ENCODE results near the gene AQP4.

DNA sequence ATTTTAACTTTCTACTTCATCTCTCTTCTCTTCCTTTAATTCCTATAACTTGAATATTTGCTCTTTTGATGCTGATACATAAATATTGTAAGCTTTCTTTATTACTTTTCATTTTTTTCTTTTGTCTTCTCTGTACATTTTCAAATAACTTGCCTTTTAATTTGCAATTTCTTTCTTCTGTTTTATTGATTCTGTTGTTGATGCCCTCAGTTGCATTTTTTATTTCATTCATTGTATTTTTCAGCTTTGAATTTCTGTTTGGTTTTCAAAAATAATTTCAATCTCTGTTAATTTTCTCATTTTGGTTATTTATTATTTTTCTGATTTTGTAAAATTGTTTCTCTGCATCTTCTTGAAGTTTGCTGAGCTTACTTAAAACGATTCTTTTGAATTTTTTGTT, 47.0 kb downstream of the AQP4 start:
- TF ChIP-seq, protein P1, sequence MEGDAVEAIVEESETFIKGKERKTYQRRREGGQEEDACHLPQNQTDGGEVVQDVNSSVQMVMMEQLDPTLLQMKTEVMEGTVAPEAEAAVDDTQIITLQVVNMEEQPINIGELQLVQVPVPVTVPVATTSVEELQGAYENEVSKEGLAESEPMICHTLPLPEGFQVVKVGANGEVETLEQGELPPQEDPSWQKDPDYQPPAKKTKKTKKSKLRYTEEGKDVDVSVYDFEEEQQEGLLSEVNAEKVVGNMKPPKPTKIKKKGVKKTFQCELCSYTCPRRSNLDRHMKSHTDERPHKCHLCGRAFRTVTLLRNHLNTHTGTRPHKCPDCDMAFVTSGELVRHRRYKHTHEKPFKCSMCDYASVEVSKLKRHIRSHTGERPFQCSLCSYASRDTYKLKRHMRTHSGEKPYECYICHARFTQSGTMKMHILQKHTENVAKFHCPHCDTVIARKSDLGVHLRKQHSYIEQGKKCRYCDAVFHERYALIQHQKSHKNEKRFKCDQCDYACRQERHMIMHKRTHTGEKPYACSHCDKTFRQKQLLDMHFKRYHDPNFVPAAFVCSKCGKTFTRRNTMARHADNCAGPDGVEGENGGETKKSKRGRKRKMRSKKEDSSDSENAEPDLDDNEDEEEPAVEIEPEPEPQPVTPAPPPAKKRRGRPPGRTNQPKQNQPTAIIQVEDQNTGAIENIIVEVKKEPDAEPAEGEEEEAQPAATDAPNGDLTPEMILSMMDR (IDR thresholded peaks at IDR 0.05): no peak
- TF ChIP-seq POLR2A (IDR thresholded peaks at IDR 0.05): no peak
